Neural progenitor cell (in vitro differentiated cells): ENCODE results near the gene CD160. TPM values are rescaled to one million over a fixed set of nuclear protein-coding genes. Genes with fewer than 3 reads are reported as not detected.

Source experiments
- DNase-seq: peaks from one replicate; pipeline ENCODE4 v3.0.0-alpha.2; 2016; ENCODE audit warnings: low spot score
- H2AFZ ChIP-seq: fragments of 200-600 bp; sonication (generic); replicated peaks from 2 replicates; pipeline ENCODE4 v1.6.1; 2016; ENCODE audit warnings: antibody characterized with exemption
- H3F3A ChIP-seq: fragments of 200-600 bp; sonication (generic); 2 replicates; pipeline ENCODE4 v1.6.1; 2016; ENCODE audit warnings: antibody characterized with exemption, low read depth
- H3K27ac ChIP-seq: fragments of 200-600 bp; sonication (generic); 2 replicates; pipeline ENCODE4 v1.5.1; 2016; ENCODE audit warnings: mild to moderate bottlenecking
- H3K27me3 ChIP-seq: fragments of 200-600 bp; sonication (generic); 2 replicates; pipeline ENCODE4 v1.6.1; 2016; ENCODE audit warnings: mild to moderate bottlenecking, moderate library complexity
- H3K36me3 ChIP-seq: fragments of 200-600 bp; sonication (generic); 2 replicates; pipeline ENCODE4 v1.5.1; 2016
- H3K4me1 ChIP-seq: fragments of 200-600 bp; sonication (generic); 2 replicates; pipeline ENCODE4 v1.6.1; 2016; ENCODE audit warnings: mixed run types
- H3K4me2 ChIP-seq: fragments of 200-600 bp; sonication (generic); 2 replicates; pipeline ENCODE4 v1.6.1; 2016
- H3K4me3 ChIP-seq: fragments of 200-600 bp; sonication (generic); 2 replicates; pipeline ENCODE4 v1.5.1; 2016
- H3K79me2 ChIP-seq: fragments of 200-600 bp; sonication (generic); 2 replicates; pipeline ENCODE4 v1.6.1; 2016; ENCODE audit warnings: low read depth
- H3K9ac ChIP-seq: fragments of 200-600 bp; sonication (generic); 2 replicates; pipeline ENCODE4 v1.6.1; 2016
- H3K9me3 ChIP-seq: fragments of 200-600 bp; sonication (generic); 2 replicates; pipeline ENCODE4 v1.5.1; 2016; ENCODE audit warnings: low read depth
- H4K20me1 ChIP-seq: fragments of 200-600 bp; sonication (generic); 2 replicates; pipeline ENCODE4 v1.6.1; 2016; ENCODE audit warnings: low read depth
- H3K27ac Mint-ChIP-seq: 3 replicates; pipeline ENCODE4 v1.8.0; 2021; ENCODE audit warnings: mixed read lengths
- H3K27me3 Mint-ChIP-seq: 2 replicates; pipeline ENCODE4 v1.8.0; 2022; ENCODE audit warnings: low read depth, mild to moderate bottlenecking, inconsistent platforms, moderate library complexity, mixed read lengths; ENCODE audit not compliant: insufficient read depth
- H3K36me3 Mint-ChIP-seq: 3 replicates; pipeline ENCODE4 v1.8.0; 2021; ENCODE audit warnings: mixed read lengths
- H3K4me1 Mint-ChIP-seq: 3 replicates; pipeline ENCODE4 v1.8.0; 2021; ENCODE audit warnings: mixed read lengths
- H3K4me3 Mint-ChIP-seq: 3 replicates; pipeline ENCODE4 v1.8.0; 2021; ENCODE audit warnings: mild to moderate bottlenecking, moderate library complexity, mixed read lengths
- H3K9me3 Mint-ChIP-seq: 3 replicates; pipeline ENCODE4 v1.8.0; 2020; ENCODE audit warnings: mixed read lengths
- CTCF ChIP-seq: fragments of 200-600 bp; sonication (generic); IDR thresholded peaks from 2 replicates; pipeline ENCODE4 v1.5.1; 2017; ENCODE audit warnings: antibody characterized with exemption, mild to moderate bottlenecking
- EZH2 ChIP-seq: fragments of 200-600 bp; sonication (generic); IDR thresholded peaks from 2 replicates; pipeline ENCODE4 v1.6.1; 2017; ENCODE audit warnings: antibody characterized with exemption, mild to moderate bottlenecking, moderate library complexity
- EZH2phosphoT487 ChIP-seq: fragments of 200-600 bp; sonication (generic); IDR thresholded peaks from 2 replicates; pipeline ENCODE4 v1.6.1; 2017; ENCODE audit warnings: antibody characterized with exemption
- total RNA-seq: library from RNA; depleted of rRNA; stranded (reverse); fragments of >200 nt; gene quantifications from 2 replicates; pipeline ENCODE4 v1.2.3, GENCODE V29; 2015; ENCODE audit warnings: low replicate concordance

CD160 gene
- total RNA-seq, 1 donor from 2014 or later: not detected

- TF ChIP-seq CTCF (no peak), EZH2 (no peak), EZH2phosphoT487 (no peak)
- peaks cover 2% of the 10 kb centered on the region for H3K9me3 Mint-ChIP-seq
- Histone ChIP-seq H3K27me3 (no peaks in the 10 kb centered on the region), H3K36me3 (no peaks in the 10 kb centered on the region), H4K20me1 (no peaks in the 10 kb centered on the region), H3K4me2 (no peak overlapping the region), H3F3A (no peaks in the 10 kb centered on the region), H3K9ac (no peak overlapping the region), H3K9me3 (no peaks in the 10 kb centered on the region), H3K27ac (no peak overlapping the region), H3K4me1 (no peaks in the 10 kb centered on the region), H2AFZ (no peak overlapping the region), H3K4me3 (no peak overlapping the region), H3K79me2 (no peaks in the 10 kb centered on the region)
- DNase-seq: no peak
- peaks cover 8% of the 10 kb centered on the region for H3K27me3 Mint-ChIP-seq
- no peak overlapping the region for H3K27ac Mint-ChIP-seq
- no peaks in the 10 kb centered on the region for H3K36me3 Mint-ChIP-seq
- H3K4me3 Mint-ChIP-seq: no peak overlapping the region
- no peaks in the 10 kb centered on the region for H3K4me1 Mint-ChIP-seq
These were observed 28.4 kb upstream of the CD160 start for GRCh38 chr1:145690587-145691558.

GRCh38 chr1:145692785-145693443, 26.4 kb upstream of the CD160 start:
- no peak overlapping the region for H3K4me2 ChIP-seq
- peaks cover 11% of the 10 kb centered on the region for H3K27me3 Mint-ChIP-seq
- H4K20me1 ChIP-seq: no peaks in the 10 kb centered on the region
- H3K36me3 Mint-ChIP-seq: no peaks in the 10 kb centered on the region
- no peak for DNase-seq
- H3K4me1 Mint-ChIP-seq: no peaks in the 10 kb centered on the region
- H3K9me3 ChIP-seq: no peaks in the 10 kb centered on the region
- H2AFZ ChIP-seq: no peak overlapping the region
- H3K79me2 ChIP-seq: no peaks in the 10 kb centered on the region
- no peak overlapping the region for H3K4me3 Mint-ChIP-seq
- H3K36me3 ChIP-seq: no peaks in the 10 kb centered on the region
- no peaks in the 10 kb centered on the region for H3K4me1 ChIP-seq
- H3K9ac ChIP-seq: no peak overlapping the region
- no peak overlapping the region for H3K27ac Mint-ChIP-seq
- peaks cover 2% of the 10 kb centered on the region for H3K9me3 Mint-ChIP-seq
- no peaks in the 10 kb centered on the region for H3F3A ChIP-seq
- H3K27ac ChIP-seq: no peak overlapping the region
- no peak overlapping the region for H3K4me3 ChIP-seq
- H3K27me3 ChIP-seq: no peaks in the 10 kb centered on the region
- TF ChIP-seq EZH2 (no peak), EZH2phosphoT487 (no peak), CTCF (no peak)

DNA sequence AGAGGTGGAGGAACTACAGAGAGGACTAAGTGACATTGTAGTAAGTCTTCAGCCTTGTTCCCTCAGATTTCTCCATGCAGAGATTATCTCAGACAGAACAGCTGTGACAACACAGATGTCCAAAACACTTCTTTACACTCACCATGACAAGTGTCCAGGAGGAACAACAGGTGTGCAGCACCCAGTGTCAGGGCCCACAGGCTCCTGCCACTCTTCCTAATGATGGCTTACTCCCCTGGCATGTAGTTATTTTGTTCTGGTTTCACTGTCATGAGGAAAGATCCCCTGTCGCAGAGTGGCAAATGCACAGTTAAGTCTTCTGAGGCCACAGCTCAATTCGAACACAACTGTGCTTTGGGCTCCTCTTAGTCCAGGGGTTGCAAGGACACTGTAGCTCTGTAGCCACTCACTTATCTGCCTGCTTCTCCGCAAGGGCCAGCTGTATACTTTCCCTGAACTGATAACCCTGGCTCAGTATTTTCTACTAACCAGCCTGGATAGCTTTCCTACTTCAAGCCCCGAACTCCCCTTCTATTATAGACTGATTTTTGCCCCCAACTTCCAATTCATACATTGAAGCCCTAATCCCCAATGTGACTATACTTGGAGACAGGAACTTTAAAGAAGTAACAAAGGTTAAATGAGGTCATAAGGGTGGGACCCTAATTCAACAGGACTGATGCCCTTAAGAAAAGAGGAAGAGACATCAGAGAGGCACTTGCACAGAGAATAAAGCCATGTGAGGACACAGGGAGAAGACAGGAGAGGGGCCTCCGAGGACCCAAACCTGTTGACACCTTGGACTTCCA, 23.3 kb upstream of the CD160 start:
- Histone ChIP-seq H3K36me3 (no peaks in the 10 kb centered on the region), H3K4me3 (no peak overlapping the region), H3K4me2 (no peak overlapping the region), H3K27me3 (no peaks in the 10 kb centered on the region), H3K27ac (no peak overlapping the region), H3K9ac (no peak overlapping the region), H2AFZ (no peak overlapping the region), H3K4me1 (no peaks in the 10 kb centered on the region), H4K20me1 (no peaks in the 10 kb centered on the region), H3F3A (no peaks in the 10 kb centered on the region), H3K79me2 (no peaks in the 10 kb centered on the region), H3K9me3 (no peaks in the 10 kb centered on the region)
- no peak for TF ChIP-seq EZH2phosphoT487
- no peak for TF ChIP-seq EZH2
- no peak for TF ChIP-seq CTCF
- Mint-ChIP-seq H3K27ac (no peak overlapping the region), H3K27me3 (peaks cover 16% of the 10 kb centered on the region), H3K4me1 (no peaks in the 10 kb centered on the region), H3K9me3 (peaks cover 2% of the 10 kb centered on the region), H3K36me3 (no peaks in the 10 kb centered on the region), H3K4me3 (no peak overlapping the region)
- DNase-seq: no peak
